HepG2 (cell line): ENCODE measurements around the gene MRPL14. TPM values are rescaled to one million over a fixed set of nuclear protein-coding genes. Genes with fewer than 3 reads are reported as not detected.
A peak's percentile ranks its signal among the peaks of the same experiment; 100 is the strongest.

Experiments
- ATAD3A ChIP-seq: sonication (generic); formaldehyde crosslinking; IDR thresholded peaks from 2 replicates; pipeline ENCODE4 v1.4.0; 2020; ENCODE audit warnings: missing genetic modification reagents
- BHLHE40 ChIP-seq: IDR thresholded peaks from 2 replicates; pipeline ENCODE4 v1.6.1; 2011; ENCODE audit warnings: low read length, improper control_type of control experiment
- CEBPG ChIP-seq: IDR thresholded peaks from 2 replicates; pipeline ENCODE4 v1.6.1; 2016
- CENPBD1 ChIP-seq: sonication (generic); formaldehyde crosslinking; IDR thresholded peaks from 2 replicates; pipeline ENCODE4 v1.8.0; 2022; ENCODE audit warnings: missing genetic modification reagents, low read depth, mild to moderate bottlenecking, borderline replicate concordance
- CHCHD3 ChIP-seq: sonication (generic); formaldehyde crosslinking; IDR thresholded peaks from 2 replicates; pipeline ENCODE4 v1.8.0; 2022; ENCODE audit warnings: mild to moderate bottlenecking, missing genetic modification reagents, moderate library complexity
- EED ChIP-seq: sonication (generic); formaldehyde crosslinking; IDR thresholded peaks from 2 replicates; pipeline ENCODE4 v1.5.0; 2020; ENCODE audit warnings: mild to moderate bottlenecking, missing genetic modification reagents
- FIP1L1 ChIP-seq: fragments of 200-400 bp; formaldehyde crosslinking; IDR thresholded peaks from 2 replicates; pipeline ENCODE4 v1.6.1; 2018; ENCODE audit warnings: low read depth, mild to moderate bottlenecking, low read length, moderate library complexity, borderline replicate concordance; ENCODE audit not compliant: insufficient read depth
- GLI4 ChIP-seq: sonication (generic); formaldehyde crosslinking; IDR thresholded peaks from 2 replicates; pipeline ENCODE4 v1.5.1; 2020; ENCODE audit warnings: missing genetic modification reagents, mild to moderate bottlenecking, moderate library complexity, borderline replicate concordance
- KMT2B ChIP-seq: IDR thresholded peaks from 2 replicates; pipeline ENCODE4 v1.6.1; 2016; ENCODE audit warnings: missing genetic modification reagents, missing compliant biosample characterization
- MLXIP ChIP-seq: sonication (generic); formaldehyde crosslinking; IDR thresholded peaks from 2 replicates; pipeline ENCODE4 v1.9.0; 2021; ENCODE audit warnings: missing genetic modification reagents, borderline replicate concordance
- NR3C1 ChIP-seq: sonication (generic); formaldehyde crosslinking; IDR thresholded peaks from 2 replicates; pipeline ENCODE4 v1.4.0; 2020; ENCODE audit warnings: missing genetic modification reagents
- SMAD9 ChIP-seq: sonication (generic); formaldehyde crosslinking; IDR thresholded peaks from 2 replicates; pipeline ENCODE4 v1.5.1; 2020; ENCODE audit warnings: mild to moderate bottlenecking, missing genetic modification reagents
- STAG1 ChIP-seq: sonication (generic); formaldehyde crosslinking; IDR thresholded peaks from 2 replicates; pipeline ENCODE4 v1.4.0; 2020; ENCODE audit warnings: missing genetic modification reagents
- TCF12 ChIP-seq, 2 experiments: fragments of 450-650 bp in 1 of 2; sonication (generic) in 1 of 2; formaldehyde crosslinking in 1 of 2; IDR thresholded peaks; 2 replicates each; pipeline versions ENCODE4 v1.6.1 to v1.8.0; 2017 to 2022; ENCODE audit warnings: antibody characterized with exemption in 1 of 2, mild to moderate bottlenecking in 1 of 2, missing genetic modification reagents in 1 of 2, moderate library complexity in 1 of 2
- THYN1 ChIP-seq: sonication (generic); formaldehyde crosslinking; IDR thresholded peaks from 2 replicates; pipeline ENCODE4 v1.8.1; 2023; ENCODE audit warnings: low read depth, mild to moderate bottlenecking, moderate library complexity, missing genetic modification reagents, borderline replicate concordance
- ZNF44 ChIP-seq: sonication (generic); formaldehyde crosslinking; IDR thresholded peaks from 2 replicates; pipeline ENCODE4 v1.5.1; 2020; ENCODE audit warnings: mild to moderate bottlenecking, missing genetic modification reagents
- ZNF605 ChIP-seq: sonication (generic); formaldehyde crosslinking; IDR thresholded peaks from 2 replicates; pipeline ENCODE4 v1.8.0; 2022; ENCODE audit warnings: mild to moderate bottlenecking, missing genetic modification reagents
- ZNF678 ChIP-seq: sonication (generic); formaldehyde crosslinking; IDR thresholded peaks from 2 replicates; pipeline ENCODE4 v1.4.0; 2020; ENCODE audit warnings: mild to moderate bottlenecking, missing genetic modification reagents
- polyA plus RNA-seq, 8 experiments: library from polyadenylated mRNA; depleted of rRNA in 3 of 8; stranded (reverse) in 7 of 8; unstranded in 1 of 8; fragments of >200 nt; fragmentation: Illumina TruSeq in 4 of 8; extraction: Trizol in 4 of 8; gene quantifications; 2 replicates each; pipeline versions ENCODE4 v1.2.1 to v1.2.3, GENCODE V29; 2011 to 2016; ENCODE audit warnings: low read depth in 4 of 8, missing spikeins in 1 of 8, mixed read lengths in 1 of 8; ENCODE audit not compliant: insufficient read depth in 1 of 8
- total RNA-seq, 5 experiments: library from RNA; depleted of rRNA; stranded (reverse); fragments of >200 nt; fragmentation: Illumina TruSeq; extraction: Trizol; gene quantifications; 2 replicates each; pipeline ENCODE4 v1.2.3, GENCODE V29; 2016; ENCODE audit warnings: low read depth in 1 of 5
- TF ChIP-seq, protein P1 (sequence below): sonication (generic); formaldehyde crosslinking; IDR thresholded peaks from 2 replicates; pipeline ENCODE4 v1.5.0; 2020; ENCODE audit warnings: mild to moderate bottlenecking, missing genetic modification reagents
- TF ChIP-seq, protein P2 (sequence below): sonication (generic); formaldehyde crosslinking; IDR thresholded peaks from 2 replicates; pipeline ENCODE4 v1.4.0; 2020; ENCODE audit warnings: missing genetic modification reagents
- TF ChIP-seq, protein P3 (sequence below), 2 experiments: fragments of 450-650 bp in 1 of 2; sonication (generic) in 1 of 2; formaldehyde crosslinking; IDR thresholded peaks; 2 replicates each; pipeline versions ENCODE4 v1.5.0 to v1.8.0; 2020 to 2022; ENCODE audit warnings: mild to moderate bottlenecking in 1 of 2, missing genetic modification reagents in 1 of 2

The MRPL14 gene
- total and polyA plus RNA-seq, 2 of the 13 experiments (the other 11 are each of a cell fraction or from before 2014, with no cell fraction given) = 157 to 178 TPM

GRCh38 chr6:44172731-44173500 lies 45.7 kb upstream of the MRPL14 start (continued):
- TF ChIP-seq MLXIP (CRISPR knock-in tag) = no peak
- TF ChIP-seq GLI4 (CRISPR knock-in tag) = no peak
- TF ChIP-seq, protein P1, sequence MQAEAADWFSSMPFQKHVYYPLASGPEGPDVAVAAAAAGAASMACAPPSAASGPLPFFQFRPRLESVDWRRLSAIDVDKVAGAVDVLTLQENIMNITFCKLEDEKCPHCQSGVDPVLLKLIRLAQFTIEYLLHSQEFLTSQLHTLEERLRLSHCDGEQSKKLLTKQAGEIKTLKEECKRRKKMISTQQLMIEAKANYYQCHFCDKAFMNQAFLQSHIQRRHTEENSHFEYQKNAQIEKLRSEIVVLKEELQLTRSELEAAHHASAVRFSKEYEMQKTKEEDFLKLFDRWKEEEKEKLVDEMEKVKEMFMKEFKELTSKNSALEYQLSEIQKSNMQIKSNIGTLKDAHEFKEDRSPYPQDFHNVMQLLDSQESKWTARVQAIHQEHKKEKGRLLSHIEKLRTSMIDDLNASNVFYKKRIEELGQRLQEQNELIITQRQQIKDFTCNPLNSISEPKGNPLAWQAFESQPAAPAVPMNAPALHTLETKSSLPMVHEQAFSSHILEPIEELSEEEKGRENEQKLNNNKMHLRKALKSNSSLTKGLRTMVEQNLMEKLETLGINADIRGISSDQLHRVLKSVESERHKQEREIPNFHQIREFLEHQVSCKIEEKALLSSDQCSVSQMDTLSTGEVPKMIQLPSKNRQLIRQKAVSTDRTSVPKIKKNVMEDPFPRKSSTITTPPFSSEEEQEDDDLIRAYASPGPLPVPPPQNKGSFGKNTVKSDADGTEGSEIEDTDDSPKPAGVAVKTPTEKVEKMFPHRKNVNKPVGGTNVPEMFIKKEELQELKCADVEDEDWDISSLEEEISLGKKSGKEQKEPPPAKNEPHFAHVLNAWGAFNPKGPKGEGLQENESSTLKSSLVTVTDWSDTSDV (CRISPR knock-in tag) = no peak
- peak; percentile 94 for TF ChIP-seq STAG1
- no peak for TF ChIP-seq ATAD3A (CRISPR knock-in tag)
- TF ChIP-seq ZNF44 (CRISPR knock-in tag) = no peak
- TF ChIP-seq, protein P2, sequence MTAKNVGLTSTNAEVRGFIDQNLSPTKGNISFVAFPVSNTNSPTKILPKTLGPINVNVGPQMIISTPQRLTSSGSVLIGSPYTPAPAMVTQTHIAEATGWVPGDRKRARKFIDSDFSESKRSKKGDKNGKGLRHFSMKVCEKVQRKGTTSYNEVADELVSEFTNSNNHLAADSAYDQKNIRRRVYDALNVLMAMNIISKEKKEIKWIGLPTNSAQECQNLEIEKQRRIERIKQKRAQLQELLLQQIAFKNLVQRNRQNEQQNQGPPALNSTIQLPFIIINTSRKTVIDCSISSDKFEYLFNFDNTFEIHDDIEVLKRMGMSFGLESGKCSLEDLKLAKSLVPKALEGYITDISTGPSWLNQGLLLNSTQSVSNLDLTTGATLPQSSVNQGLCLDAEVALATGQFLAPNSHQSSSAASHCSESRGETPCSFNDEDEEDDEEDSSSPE (CRISPR knock-in tag) = no peak
- no peak for TF ChIP-seq ZNF678 (CRISPR knock-in tag)
- no peak for TF ChIP-seq TCF12 (IDR thresholded peaks at IDR 0.05)
- TF ChIP-seq TCF12 (CRISPR knock-in tag; IDR thresholded peaks at IDR 0.05) = no peak
- no peak for TF ChIP-seq SMAD9
- TF ChIP-seq, protein P3, sequence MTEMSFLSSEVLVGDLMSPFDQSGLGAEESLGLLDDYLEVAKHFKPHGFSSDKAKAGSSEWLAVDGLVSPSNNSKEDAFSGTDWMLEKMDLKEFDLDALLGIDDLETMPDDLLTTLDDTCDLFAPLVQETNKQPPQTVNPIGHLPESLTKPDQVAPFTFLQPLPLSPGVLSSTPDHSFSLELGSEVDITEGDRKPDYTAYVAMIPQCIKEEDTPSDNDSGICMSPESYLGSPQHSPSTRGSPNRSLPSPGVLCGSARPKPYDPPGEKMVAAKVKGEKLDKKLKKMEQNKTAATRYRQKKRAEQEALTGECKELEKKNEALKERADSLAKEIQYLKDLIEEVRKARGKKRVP (CRISPR knock-in tag; IDR thresholded peaks at IDR 0.05) = no peak
- TF ChIP-seq KMT2B (CRISPR knock-in tag) = 0 out of 2 replicates have a peak, but pooled peaks have one; percentile 27
- no peak for TF ChIP-seq CHCHD3 (CRISPR knock-in tag)
- peak; percentile 36; the same call in 1 of the 2 replicates for TF ChIP-seq ZNF605 (CRISPR knock-in tag)
- no peak for TF ChIP-seq FIP1L1
- 0 out of 2 replicates have a peak, but pooled peaks have one; percentile 16 for TF ChIP-seq CEBPG (CRISPR knock-in tag)
- no peak for TF ChIP-seq THYN1
- no peak for TF ChIP-seq NR3C1 (CRISPR knock-in tag)
- TF ChIP-seq CENPBD1 (CRISPR knock-in tag) = no peak
- TF ChIP-seq BHLHE40 = 0 out of 2 replicates have a peak, but pooled peaks have one; percentile 11
- no peak for TF ChIP-seq EED (CRISPR knock-in tag)
